ENCODE measurements around the gene GABRB2. TPM values are rescaled to one million over a fixed set of nuclear protein-coding genes. Genes with fewer than 3 reads are reported as not detected.

GABRB2 gene
- total and polyA plus RNA-seq, 12 donors: 0.33 to 18.1 (median 6.6) TPM

GRCh38 chr5:161340012-161340411, 206.5 kb downstream of the GABRB2 start:
- WGBS, 4 donors: 63 to 79% (median 67%) methylated on average over 3 of the region's 3 CpGs
- TF ChIP-seq CTCF (IDR thresholded peaks at IDR 0.05): no peak
- TF ChIP-seq POLR2A (IDR thresholded peaks at IDR 0.05): no peak
- DNase-seq: no peak
- Histone ChIP-seq H3K4me3 (no peak overlapping the region), H3K9me3 (replicated peaks in 1 of 3) (no peaks in the 10 kb centered on the region), H3K27ac (no peak overlapping the region), H3K4me1 (replicated peaks in 1 of 2) (no peaks in the 10 kb centered on the region), H3K36me3 (replicated peaks in 1 of 2) (no peaks in the 10 kb centered on the region), H3K27me3 (no peaks in the 10 kb centered on the region)
- intact Hi-C loops (cut with DNase I): no loop called here

GRCh38 chr5:161333194-161333880, 213.2 kb downstream of the GABRB2 start:
- Histone ChIP-seq H3K36me3 (replicated peaks in 1 of 2) (no peaks in the 10 kb centered on the region), H3K27me3 (no peaks in the 10 kb centered on the region), H3K4me3 (no peak overlapping the region), H3K4me1 (replicated peaks in 1 of 2) (no peaks in the 10 kb centered on the region), H3K9me3 (replicated peaks in 1 of 3) (no peaks in the 10 kb centered on the region), H3K27ac (no peak overlapping the region)
- DNase-seq: no peak
- WGBS, 4 donors: 71 to 82% (median 78%) methylated on average over 3 of the region's 3 CpGs
- intact Hi-C loops (cut with DNase I): no loop called here
- TF ChIP-seq POLR2A (IDR thresholded peaks at IDR 0.05): no peak
- TF ChIP-seq CTCF (IDR thresholded peaks at IDR 0.05): no peak

GRCh38 chr5:161332343-161332742, 214.2 kb downstream of the GABRB2 start:
- intact Hi-C loops (cut with DNase I): no loop called here
- no peaks in the 10 kb centered on the region for H3K36me3 ChIP-seq (replicated peaks in 1 of 2)
- no peak overlapping the region for H3K27ac ChIP-seq
- no peak for DNase-seq
- no peaks in the 10 kb centered on the region for H3K9me3 ChIP-seq (replicated peaks in 1 of 3)
- H3K4me1 ChIP-seq (replicated peaks in 1 of 2): no peaks in the 10 kb centered on the region
- H3K27me3 ChIP-seq: no peaks in the 10 kb centered on the region
- TF ChIP-seq POLR2A (IDR thresholded peaks at IDR 0.05): no peak
- TF ChIP-seq CTCF (IDR thresholded peaks at IDR 0.05): no peak
- H3K4me3 ChIP-seq: no peak overlapping the region
- WGBS, 4 donors: 66 to 74% (median 71%) methylated on average over 3 of the region's 3 CpGs

GRCh38 chr5:161314033-161314432, 232.5 kb downstream of the GABRB2 start:
- DNase-seq: peak; percentile 25 to 64 (median 53)
- 28 to 49% (median 44%) methylated on average over 3 of the region's 3 CpGs for WGBS, 4 donors
- H3K4me3 ChIP-seq: no peak overlapping the region
- H3K27me3 ChIP-seq: no peaks in the 10 kb centered on the region
- H3K27ac ChIP-seq: no peak overlapping the region
- H3K4me1 ChIP-seq (replicated peaks in 1 of 2): peaks cover 0 to 11% of the 10 kb centered on the region in 2 donors
- no peaks in the 10 kb centered on the region for H3K9me3 ChIP-seq (replicated peaks in 1 of 3)
- no peaks in the 10 kb centered on the region for H3K36me3 ChIP-seq (replicated peaks in 1 of 2)
- intact Hi-C loops (cut with DNase I): no loop called here
- no peak for TF ChIP-seq POLR2A (IDR thresholded peaks at IDR 0.05)
- no peak for TF ChIP-seq CTCF (IDR thresholded peaks at IDR 0.05)

All from adrenal gland (tissue), 12 donors.